HUES64 (cell line): Measurements from ENCODE around the gene VPS26B.
A peak's percentile ranks its signal among the peaks of the same experiment; 100 is the strongest.

Experiments used
- H3K27ac ChIP-seq: 2 replicates; pipeline ENCODE4 v1.7.0; 2013; ENCODE audit warnings: low read depth, low read length, inconsistent platforms
- H3K27me3 ChIP-seq: 2 replicates; pipeline ENCODE4 v1.6.1; 2013; ENCODE audit warnings: mild to moderate bottlenecking, low read length; ENCODE audit not compliant: insufficient read depth
- H3K36me3 ChIP-seq: 2 replicates; pipeline ENCODE4 v1.6.1; 2013; ENCODE audit warnings: mild to moderate bottlenecking, low read length; ENCODE audit not compliant: insufficient read depth
- H3K4me1 ChIP-seq: 2 replicates; pipeline ENCODE4 v1.6.1; 2013; ENCODE audit warnings: mild to moderate bottlenecking, low read length, moderate library complexity; ENCODE audit not compliant: insufficient read depth
- H3K4me3 ChIP-seq: 2 replicates; pipeline ENCODE4 v1.5.1; 2013; ENCODE audit warnings: mild to moderate bottlenecking, low read length, moderate library complexity
- H3K9ac ChIP-seq: 2 replicates; pipeline ENCODE4 v1.6.1; 2013; ENCODE audit warnings: mild to moderate bottlenecking, low read depth, low read length
- H3K9me3 ChIP-seq: 2 replicates; pipeline ENCODE4 v1.6.1; 2013; ENCODE audit warnings: low read depth, low read length; ENCODE audit not compliant: insufficient read depth
- WGBS: fragments of 150-250, 120-280 bp; methylation state at CpG from one replicate; pipeline ENCODE4 v1.1.7; 2013; ENCODE audit warnings: missing lambda C conversion rate; 5-methylcytosine and 5-hydroxymethylcytosine counted together

VPS26B gene

GRCh38 chr11:134260503-134260902, 36.0 kb downstream of the VPS26B start:
- H3K4me1 ChIP-seq = no peaks in the 10 kb centered on the region
- no peak overlapping the region for H3K27ac ChIP-seq
- H3K4me3 ChIP-seq = no peak overlapping the region
- peaks cover 81% of the 10 kb centered on the region for H3K36me3 ChIP-seq
- H3K9ac ChIP-seq = no peak overlapping the region
- no peaks in the 10 kb centered on the region for H3K27me3 ChIP-seq
- no peaks in the 10 kb centered on the region for H3K9me3 ChIP-seq

DNA sequence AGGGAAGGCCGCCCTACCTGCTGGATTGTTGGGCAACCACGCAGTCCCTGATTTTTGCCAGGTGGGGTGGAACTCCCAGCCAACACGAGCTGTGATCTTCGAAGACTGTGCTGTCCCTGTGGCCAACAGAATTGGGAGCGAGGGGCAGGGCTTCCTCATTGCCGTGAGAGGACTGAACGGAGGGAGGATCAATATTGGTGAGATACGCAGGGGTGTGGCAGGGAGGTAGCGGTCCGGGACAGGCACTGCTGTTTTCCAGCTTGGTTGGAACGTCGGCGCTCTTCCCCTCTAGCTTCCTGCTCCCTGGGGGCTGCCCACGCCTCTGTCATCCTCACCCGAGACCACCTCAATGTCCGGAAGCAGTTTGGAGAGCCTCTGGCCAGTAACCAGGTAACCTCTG, 36.5 kb downstream of the VPS26B start:
- peaks cover 81% of the 10 kb centered on the region for H3K36me3 ChIP-seq

DNA sequence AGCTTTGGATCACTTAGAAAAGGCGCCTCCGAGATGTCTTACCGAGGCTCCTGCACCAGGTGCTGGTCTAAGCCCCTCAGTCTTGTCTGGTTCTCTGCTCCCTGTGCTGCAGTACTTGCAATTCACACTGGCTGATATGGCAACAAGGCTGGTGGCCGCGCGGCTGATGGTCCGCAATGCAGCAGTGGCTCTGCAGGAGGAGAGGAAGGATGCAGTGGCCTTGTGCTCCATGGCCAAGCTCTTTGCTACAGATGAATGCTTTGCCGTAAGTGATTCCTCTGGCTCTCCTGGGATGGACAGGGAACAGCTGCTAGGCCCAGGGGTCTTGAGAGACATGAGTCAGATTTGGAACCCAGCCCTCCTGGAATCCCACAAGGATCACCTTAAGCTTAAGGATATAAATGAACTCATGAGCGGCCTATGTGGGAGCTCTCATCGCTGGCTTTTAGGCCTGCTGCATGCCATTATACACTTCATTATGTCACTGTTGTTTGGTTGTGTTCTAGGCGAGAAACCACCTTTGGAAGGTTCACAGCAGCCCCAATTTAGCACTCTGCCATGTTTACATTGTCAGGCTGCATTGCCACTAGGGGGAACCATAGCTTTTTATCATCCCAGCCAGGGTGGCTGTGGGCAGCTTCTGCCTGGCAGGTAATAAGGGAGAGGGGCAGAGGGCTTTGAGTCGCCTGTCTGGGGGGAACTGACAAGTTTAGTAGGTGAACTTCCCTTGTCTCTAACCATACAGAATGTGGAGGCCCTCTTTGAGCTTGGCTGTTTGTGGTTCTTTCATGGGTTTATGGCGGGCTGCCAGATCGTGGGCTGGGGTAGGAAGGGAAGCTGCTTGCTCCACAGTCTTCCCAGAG, 37.4 kb downstream of the VPS26B start:
- Histone ChIP-seq H3K4me3 (no peak overlapping the region), H3K36me3 (peaks cover 73% of the 10 kb centered on the region), H3K4me1 (peaks cover 3% of the 10 kb centered on the region; the same call in 1 of the 2 replicates), H3K27ac (no peak overlapping the region), H3K9ac (no peak overlapping the region), H3K27me3 (no peaks in the 10 kb centered on the region), H3K9me3 (no peaks in the 10 kb centered on the region)
- 91% methylated on average over 14 of the region's 14 CpGs for WGBS

More for the DNA sequence above, 36.5 kb downstream of the VPS26B start:
- Histone ChIP-seq H3K9me3 (no peaks in the 10 kb centered on the region), H3K4me3 (no peak overlapping the region), H3K9ac (no peak overlapping the region), H3K27ac (no peak overlapping the region), H3K4me1 (no peaks in the 10 kb centered on the region), H3K27me3 (no peaks in the 10 kb centered on the region)
- 94% methylated on average over 16 of the region's 16 CpGs for WGBS

- Histone ChIP-seq H3K36me3 (peaks cover 46% of the 10 kb centered on the region), H3K27ac (no peak overlapping the region), H3K27me3 (no peaks in the 10 kb centered on the region), H3K9ac (no peak overlapping the region; the same call in 1 of the 2 replicates), H3K4me1 (peaks cover 20% of the 10 kb centered on the region), H3K9me3 (no peaks in the 10 kb centered on the region), H3K4me3 (no peak overlapping the region)
- 96% methylated on average over 7 of the region's 7 CpGs for WGBS
Measured at GRCh38 chr11:134264966-134265764, 40.7 kb downstream of the VPS26B start.

GRCh38 chr11:134266440-134266839, 42.0 kb downstream of the VPS26B start:
- WGBS = 92% methylated on average over 5 of the region's 5 CpGs
- Histone ChIP-seq H3K36me3 (peaks cover 33% of the 10 kb centered on the region), H3K27ac (no peak overlapping the region), H3K4me1 (peaks cover 27% of the 10 kb centered on the region), H3K4me3 (no peak overlapping the region), H3K9me3 (no peaks in the 10 kb centered on the region), H3K9ac (no peak overlapping the region), H3K27me3 (peaks cover 3% of the 10 kb centered on the region; the same call in 1 of the 2 replicates)

- H3K36me3 ChIP-seq = peaks cover 29% of the 10 kb centered on the region
- peaks cover 4% of the 10 kb centered on the region; the same call in 1 of the 2 replicates for H3K27me3 ChIP-seq
- H3K9me3 ChIP-seq = no peaks in the 10 kb centered on the region
- no peak overlapping the region for H3K27ac ChIP-seq
- WGBS = 65% methylated on average over 3 of the region's 3 CpGs
- H3K9ac ChIP-seq = no peak overlapping the region
- no peak overlapping the region for H3K4me3 ChIP-seq
- H3K4me1 ChIP-seq = peaks cover 31% of the 10 kb centered on the region
Measured at GRCh38 chr11:134266841-134267251, 42.4 kb downstream of the VPS26B start.

- Histone ChIP-seq H3K4me1 (peaks cover 38% of the 10 kb centered on the region), H3K27me3 (peaks cover 10% of the 10 kb centered on the region; the same call in 1 of the 2 replicates), H3K9me3 (no peaks in the 10 kb centered on the region), H3K4me3 (no peak overlapping the region), H3K27ac (no peak overlapping the region), H3K9ac (peak overlapping the region; percentile 21; the same call in 1 of the 2 replicates), H3K36me3 (peaks cover 25% of the 10 kb centered on the region)
- 72% methylated on average over 5 of the region's 5 CpGs for WGBS
Measured at GRCh38 chr11:134267461-134267860, 43.0 kb downstream of the VPS26B start.

DNA sequence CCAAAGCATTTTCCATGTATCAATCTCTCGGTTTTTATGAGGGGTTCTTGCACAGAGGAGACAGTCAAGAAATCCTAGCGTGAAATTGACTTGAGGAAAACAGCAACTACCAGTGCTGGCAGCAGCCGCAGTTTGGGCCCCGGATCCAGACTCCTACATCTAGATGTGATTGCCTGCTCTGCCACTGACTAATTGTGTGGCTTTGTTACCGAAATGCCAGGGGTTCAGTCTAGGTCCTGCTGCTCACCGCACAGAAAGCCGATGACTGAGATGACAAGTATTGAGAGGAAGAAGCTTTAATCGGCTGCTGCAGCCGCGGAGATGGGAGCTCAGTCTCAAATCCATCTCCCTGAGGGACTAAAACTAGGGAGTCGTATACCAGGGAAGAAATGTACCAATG, 43.5 kb downstream of the VPS26B start:
- peaks cover 15% of the 10 kb centered on the region; the same call in 1 of the 2 replicates for H3K27me3 ChIP-seq
- H3K9me3 ChIP-seq = no peaks in the 10 kb centered on the region
- H3K36me3 ChIP-seq = peaks cover 20% of the 10 kb centered on the region
- H3K4me3 ChIP-seq = no peak overlapping the region
- H3K27ac ChIP-seq = no peak overlapping the region
- peaks cover 42% of the 10 kb centered on the region for H3K4me1 ChIP-seq
- 92% methylated on average over 11 of the region's 11 CpGs for WGBS
- H3K9ac ChIP-seq = peak overlapping the region; percentile 21; the same call in 1 of the 2 replicates

DNA sequence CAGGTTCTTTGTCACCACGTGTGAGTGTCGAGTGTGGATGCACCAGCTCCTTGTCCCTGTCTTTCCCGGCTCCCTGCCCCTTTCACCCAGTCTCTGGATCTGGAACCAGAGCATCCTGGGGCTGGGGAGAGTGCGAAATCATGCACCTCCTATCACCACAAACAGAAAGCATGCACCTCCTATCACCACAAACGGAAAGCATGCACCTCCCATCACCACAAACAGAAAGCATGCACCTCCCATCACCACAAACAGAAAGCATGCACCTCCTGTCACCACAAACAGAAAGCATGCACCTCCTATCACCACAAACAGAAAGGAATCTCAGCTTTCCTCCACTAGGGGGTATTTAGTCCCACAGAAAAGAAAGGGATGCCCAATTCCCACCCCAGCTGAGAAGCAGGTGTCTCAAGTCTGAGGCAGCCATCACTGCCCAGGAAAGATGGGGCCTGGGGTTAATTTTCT, 45.8 kb downstream of the VPS26B start:
- Histone ChIP-seq H3K9ac (no peak overlapping the region), H3K9me3 (no peaks in the 10 kb centered on the region), H3K4me1 (peaks cover 59% of the 10 kb centered on the region)

DNA sequence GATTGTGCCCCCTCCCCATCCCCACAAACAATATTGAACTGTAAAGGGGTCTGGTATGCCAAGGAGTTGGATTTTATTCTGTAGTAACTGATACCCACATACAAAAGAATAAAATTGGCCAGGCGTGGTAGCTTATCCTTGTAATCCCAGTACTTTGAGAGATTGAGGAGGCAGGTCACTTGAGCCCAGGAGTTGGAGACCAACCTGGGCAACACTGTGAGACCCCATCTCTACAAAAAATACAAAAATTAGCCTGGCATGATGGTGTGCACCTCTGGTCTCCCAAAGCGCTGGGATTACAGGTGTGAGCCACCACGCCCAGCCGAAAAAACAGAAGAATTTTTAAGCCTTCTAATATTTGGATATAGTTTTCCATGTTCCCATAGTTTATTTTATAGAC, 47.5 kb downstream of the VPS26B start:
- peaks cover 56% of the 10 kb centered on the region for H3K4me1 ChIP-seq
- WGBS = 84% methylated on average over 4 of the region's 4 CpGs
- no peaks in the 10 kb centered on the region for H3K9me3 ChIP-seq
- no peaks in the 10 kb centered on the region for H3K36me3 ChIP-seq
- H3K27me3 ChIP-seq = peaks cover 55% of the 10 kb centered on the region
- no peak overlapping the region; the same call in 1 of the 2 replicates for H3K4me3 ChIP-seq
- H3K27ac ChIP-seq = peak overlapping the region; percentile 92; the same call in 1 of the 2 replicates
- H3K9ac ChIP-seq = no peak overlapping the region

More for the DNA sequence above, 45.8 kb downstream of the VPS26B start:
- 58% methylated on average over 5 of the region's 5 CpGs for WGBS
- Histone ChIP-seq H3K27me3 (peaks cover 38% of the 10 kb centered on the region), H3K27ac (no peak overlapping the region), H3K36me3 (peaks cover 3% of the 10 kb centered on the region; the same call in 1 of the 2 replicates), H3K4me3 (no peak overlapping the region)
